H1 (cell line): ENCODE results near the gene TMEM106C. TPM values are rescaled to one million over a fixed set of nuclear protein-coding genes. Genes with fewer than 3 reads are reported as not detected.

Experiments
- CTCF ChIA-PET: fragments of 300-600 bp; sonication (Branson Sonifier 250); formaldehyde crosslinking; loops from one replicate; lab custom pipeline; 2021; ENCODE audit not compliant: partially characterized antibody; lab: Charles Lee
- POLR2A ChIA-PET: fragments of 300-600 bp; sonication (Branson Sonifier 250); formaldehyde crosslinking; loops from one replicate; lab custom pipeline; 2021; ENCODE audit warnings: inconsistent platforms; ENCODE audit not compliant: partially characterized antibody; lab: Charles Lee
- DNase-seq, 2 experiments: peaks; one replicate each; pipeline versions ENCODE4 v3.0.0 to v3.0.0-alpha.2; 2010 to 2022; ENCODE audit warnings: low spot score in 2 of 2, low read depth in 1 of 2, mixed read lengths in 1 of 2
- FAIRE-seq: peaks from 2 replicates; lab custom pipeline; 2011; peaks lifted over from hg19 to GRCh38; lab: Jason Lieb, UNC
- H2AFZ ChIP-seq: 2 replicates; pipeline ENCODE4 v1.8.1; 2012; ENCODE audit warnings: low read length, inconsistent platforms
- H2AK5ac ChIP-seq: 2 replicates; pipeline ENCODE4 v1.6.1; 2013; ENCODE audit warnings: low read depth, low read length
- H2BK120ac ChIP-seq: replicated peaks from 2 replicates; pipeline ENCODE3; 2013; ENCODE audit warnings: low read depth, low read length, inconsistent platforms
- H2BK12ac ChIP-seq: 2 replicates; pipeline ENCODE4 v1.6.1; 2013; ENCODE audit warnings: low read depth, low read length
- H2BK15ac ChIP-seq: 2 replicates; pipeline ENCODE4 v1.6.1; 2013; ENCODE audit warnings: low read length
- H2BK20ac ChIP-seq: 2 replicates; pipeline ENCODE4 v1.6.1; 2013; ENCODE audit warnings: low read length
- H2BK5ac ChIP-seq: 2 replicates; pipeline ENCODE4 v1.6.1; 2013; ENCODE audit warnings: low read depth, low read length
- H3K14ac ChIP-seq: 2 replicates; pipeline ENCODE4 v1.6.1; 2013; ENCODE audit warnings: inconsistent platforms; ENCODE audit not compliant: insufficient read length
- H3K18ac ChIP-seq: 2 replicates; pipeline ENCODE4 v1.6.1; 2013; ENCODE audit warnings: low read length; ENCODE audit errors: extremely low read depth
- H3K23ac ChIP-seq: 2 replicates; pipeline ENCODE4 v1.6.1; 2013; ENCODE audit warnings: inconsistent platforms; ENCODE audit not compliant: insufficient read length
- H3K23me2 ChIP-seq: 2 replicates; pipeline ENCODE4 v1.6.1; 2013; ENCODE audit warnings: low read depth, low read length
- H3K27ac ChIP-seq: 2 replicates; pipeline ENCODE4 v1.6.1; 2011; ENCODE audit warnings: low read depth, low read length, inconsistent platforms
- H3K27me3 ChIP-seq, 4 experiments: replicated peaks in 1 of 4; 1 replicate in 1 of 4; 2 replicates in 3 of 4; pipeline versions ENCODE4 v1.6.1 to v1.8.1; 2011 to 2013; ENCODE audit warnings: low read length in 3 of 4, mild to moderate bottlenecking in 3 of 4, inconsistent platforms in 2 of 4, mixed read lengths in 2 of 4, moderate library complexity in 1 of 4; ENCODE audit not compliant: control insufficient read depth in 3 of 4, insufficient read depth in 3 of 4; ENCODE audit errors: extremely low read depth in 1 of 4
- H3K36me3 ChIP-seq, 4 experiments: 2 replicates each; pipeline versions ENCODE4 v1.6.1 to v1.8.1; 2011 to 2013; ENCODE audit warnings: mild to moderate bottlenecking in 4 of 4, low read length in 3 of 4, moderate library complexity in 2 of 4, control low read depth in 1 of 4, inconsistent platforms in 1 of 4; ENCODE audit not compliant: insufficient read depth in 4 of 4, control insufficient read depth in 2 of 4
- H3K4ac ChIP-seq: replicated peaks from 2 replicates; pipeline ENCODE3; 2013; ENCODE audit warnings: low read length, low read depth, mixed read lengths, inconsistent platforms; ENCODE audit not compliant: insufficient read length
- H3K4me1 ChIP-seq, 4 experiments: replicated peaks in 1 of 4; 1 replicate in 1 of 4; 2 replicates in 3 of 4; pipeline versions ENCODE4 v1.6.1 to v1.8.1; 2011 to 2013; ENCODE audit warnings: low read length in 3 of 4, inconsistent platforms in 2 of 4, mixed read lengths in 1 of 4; ENCODE audit not compliant: insufficient read depth in 4 of 4, control insufficient read depth in 3 of 4
- H3K4me2 ChIP-seq, 2 experiments: 2 replicates each; pipeline versions ENCODE4 v1.6.1 to v1.8.1; 2011 to 2013; ENCODE audit warnings: low read depth in 2 of 2, low read length in 2 of 2, control low read depth in 1 of 2, inconsistent platforms in 1 of 2, mild to moderate bottlenecking in 1 of 2; ENCODE audit not compliant: insufficient read depth in 1 of 2
- H3K4me3 ChIP-seq, 4 experiments: fragments of 200-600, 300-600 bp in 1 of 4; sonication (generic), shearing (Covaris generic), sonication (Bioruptor Twin) in 1 of 4; 2 replicates each; pipeline versions ENCODE4 v1.5.1 to v1.8.1; 2011 to 2016; ENCODE audit warnings: low read length in 4 of 4, low read depth in 3 of 4, control low read depth in 2 of 4, inconsistent platforms in 2 of 4, mild to moderate bottlenecking in 2 of 4, mixed read lengths in 1 of 4, moderate library complexity in 1 of 4; ENCODE audit not compliant: insufficient read depth in 2 of 4; ENCODE audit errors: extremely low read depth in 1 of 4
- H3K56ac ChIP-seq: replicated peaks from 2 replicates; pipeline ENCODE3; 2013; ENCODE audit warnings: low read depth, mild to moderate bottlenecking, mixed read lengths, low read length, inconsistent platforms; ENCODE audit not compliant: insufficient read length
- H3K79me1 ChIP-seq: 2 replicates; pipeline ENCODE4 v1.6.1; 2013; ENCODE audit warnings: low read depth, low read length, control low read depth
- H3K79me2 ChIP-seq, 2 experiments: 2 replicates each; pipeline versions ENCODE4 v1.6.1 to v1.8.1; 2012 to 2013; ENCODE audit warnings: low read length in 2 of 2, mild to moderate bottlenecking in 2 of 2, inconsistent platforms in 1 of 2; ENCODE audit not compliant: insufficient read depth in 2 of 2, control insufficient read depth in 1 of 2
- H3K9ac ChIP-seq, 4 experiments: replicated peaks in 1 of 4; 1 replicate in 1 of 4; 2 replicates in 3 of 4; pipeline versions ENCODE4 v1.6.1 to v1.8.1; 2011 to 2013; ENCODE audit warnings: low read depth in 3 of 4, low read length in 3 of 4, control low read depth in 2 of 4, mild to moderate bottlenecking in 2 of 4, moderate library complexity in 2 of 4, inconsistent platforms in 1 of 4; ENCODE audit errors: extremely low read depth in 1 of 4
- H3K9me3 ChIP-seq, 2 experiments: 2 replicates each; pipeline versions ENCODE4 v1.6.1 to v1.8.1; 2012 to 2013; ENCODE audit warnings: mild to moderate bottlenecking in 2 of 2, moderate library complexity in 2 of 2, control low read depth in 1 of 2, inconsistent platforms in 1 of 2, low read depth in 1 of 2, low read length in 1 of 2, mixed read lengths in 1 of 2; ENCODE audit not compliant: insufficient read depth in 2 of 2
- H4K20me1 ChIP-seq, 2 experiments: replicated peaks in 1 of 2; 2 replicates each; pipeline versions ENCODE3 to v1.8.1; 2011 to 2013; ENCODE audit warnings: inconsistent platforms in 2 of 2, low read length in 2 of 2, mild to moderate bottlenecking in 1 of 2; ENCODE audit not compliant: insufficient read depth in 2 of 2, control insufficient read depth in 1 of 2
- H4K5ac ChIP-seq: 2 replicates; pipeline ENCODE4 v1.6.1; 2013; ENCODE audit warnings: low read length, low read depth, mixed read lengths, inconsistent platforms; ENCODE audit not compliant: insufficient read length
- H4K8ac ChIP-seq: 2 replicates; pipeline ENCODE4 v1.8.0; 2013; ENCODE audit warnings: mild to moderate bottlenecking, moderate library complexity, low read length, inconsistent platforms; ENCODE audit not compliant: insufficient read depth; ENCODE audit errors: extremely low read depth
- H4K91ac ChIP-seq: replicated peaks from 2 replicates; pipeline ENCODE3; 2013; ENCODE audit warnings: low read length, mixed read lengths, inconsistent platforms; ENCODE audit not compliant: insufficient read length
- ASH2L ChIP-seq: fragments of 200-600, 300-600 bp; sonication (generic); IDR thresholded peaks from one replicate; pipeline ENCODE4 v1.7.1; 2017; ENCODE audit warnings: low read length
- BCL11A ChIP-seq, 2 experiments: IDR thresholded peaks; one replicate each; pipeline ENCODE4 v1.6.1; 2011; ENCODE audit warnings: low read depth in 2 of 2, low read length in 2 of 2, mild to moderate bottlenecking in 2 of 2
- CHD1 ChIP-seq: IDR thresholded peaks from 2 replicates; pipeline ENCODE4 v1.6.1; 2012; ENCODE audit warnings: low read depth, low read length, improper control_type of control experiment
- EZH2 ChIP-seq: fragments of 200-600 bp; sonication (generic); IDR thresholded peaks from 2 replicates; pipeline ENCODE4 v1.7.1; 2012; ENCODE audit warnings: low read depth, mild to moderate bottlenecking, moderate library complexity, low read length, inconsistent platforms; ENCODE audit not compliant: severe bottlenecking
- GABPA ChIP-seq: IDR thresholded peaks from 2 replicates; pipeline ENCODE4 v1.6.1; 2011; ENCODE audit warnings: mild to moderate bottlenecking, low read length, moderate library complexity, borderline replicate concordance; ENCODE audit not compliant: insufficient read depth
- HDAC6 ChIP-seq: IDR thresholded peaks from one replicate; pipeline ENCODE4 v1.7.1; 2012; ENCODE audit warnings: low read depth, mild to moderate bottlenecking, inconsistent platforms, low read length, moderate library complexity
- JUND ChIP-seq: IDR thresholded peaks from 2 replicates; pipeline ENCODE4 v1.6.1; 2011; ENCODE audit warnings: mild to moderate bottlenecking, improper control_type of control experiment, low read length
- KDM1A ChIP-seq: fragments of 200-600, 300-600 bp; sonication (generic); IDR thresholded peaks from 2 replicates; pipeline ENCODE4 v1.7.1; 2016; ENCODE audit warnings: mild to moderate bottlenecking, low read length, borderline replicate concordance
- RBBP5 ChIP-seq: IDR thresholded peaks from 2 replicates; pipeline ENCODE4 v1.7.1; 2012; ENCODE audit warnings: low read depth, mild to moderate bottlenecking, inconsistent platforms, low read length, moderate library complexity, borderline replicate concordance
- SIN3A ChIP-seq, 2 experiments: IDR thresholded peaks in 1 of 2; conservative IDR thresholded peaks in 1 of 2; 2 replicates each; pipeline ENCODE4 v1.6.1; 2011 to 2012; ENCODE audit warnings: low read length in 2 of 2, improper control_type of control experiment in 1 of 2, low read depth in 1 of 2, mild to moderate bottlenecking in 1 of 2
- SP2 ChIP-seq: IDR thresholded peaks from 2 replicates; pipeline ENCODE4 v1.6.1; 2012; ENCODE audit warnings: mild to moderate bottlenecking, low read length, inconsistent platforms
- SRF ChIP-seq: IDR thresholded peaks from 2 replicates; pipeline ENCODE4 v1.6.1; 2011; ENCODE audit warnings: mild to moderate bottlenecking, low read depth, low read length, moderate library complexity
- TAF1 ChIP-seq: IDR thresholded peaks from 2 replicates; pipeline ENCODE4 v1.6.1; 2011; ENCODE audit warnings: mild to moderate bottlenecking, low read depth, low read length
- TBP ChIP-seq: IDR thresholded peaks from 2 replicates; pipeline ENCODE4 v1.6.1; 2011; ENCODE audit warnings: low read depth, low read length, improper control_type of control experiment
- ZNF274 ChIP-seq: IDR thresholded peaks from 2 replicates; pipeline ENCODE4 v1.7.0; 2012; ENCODE audit warnings: low read length, borderline replicate concordance; ENCODE audit errors: extremely low read depth
- WGBS, 2 experiments: shearing (Covaris generic) in 1 of 2; methylation state at CpG; one replicate each; pipeline versions ENCODE4 v1.1.6 to v1.1.7; 2013 to 2015; ENCODE audit warnings: low lambda C conversion rate in 2 of 2, mixed read lengths in 2 of 2, inconsistent platforms in 1 of 2, low coverage in 1 of 2, missing lambda C conversion rate in 1 of 2; ENCODE audit not compliant: insufficient replicate concordance in 2 of 2, insufficient coverage in 1 of 2, insufficient read length in 1 of 2; ENCODE audit errors: extremely low coverage in 1 of 2, missing lambda C conversion rate in 1 of 2; 5-methylcytosine and 5-hydroxymethylcytosine counted together
- polyA plus RNA-seq, 7 experiments: library from polyadenylated mRNA; depleted of rRNA in 3 of 7; stranded (reverse) in 5 of 7; unstranded in 2 of 7; fragments of >200 nt in 5 of 7; fragments of 200-250 nt in 2 of 7; gene quantifications; 1 replicate in 5 of 7; 2 replicates in 1 of 7; 4 replicates in 1 of 7; pipeline versions ENCODE4 v1.2.1 to v1.2.3, GENCODE V29; 2011 to 2013; ENCODE audit warnings: missing spikeins in 2 of 7, mixed read lengths in 2 of 7
- total RNA-seq: library from RNA; stranded (reverse); fragmentation: NEBNext Ultra II Directional; extraction: Animal tissue kit (Norgen Biotek cat#: 25700); gene quantifications from 2 replicates; pipeline ENCODE4 v1.2.1, GENCODE V29; 2021

TMEM106C gene
- total and polyA plus RNA-seq, 2 of the 8 experiments (the other 6 are each of a cell fraction or from before 2014, with no cell fraction given) = 36.6 to 45.3 TPM

- CTCF ChIA-PET = interaction anchor here (0.7 to 2.6 kb wide), 10 partner anchors 8 to 122 kb away, joined by 3 to 9 read pairs (median 3); no protein-coding TSS in a partner anchor
- Histone ChIP-seq H4K20me1 (peaks cover 0 to 2% of the 10 kb centered on the region in 2 experiments), H3K27me3 (peaks cover 0 to 39% (median 18%) of the 10 kb centered on the region in 4 experiments; a peak in 6 of 7 replicates)
- TF ChIP-seq BCL11A (IDR thresholded peaks at IDR 0.05; ENCODE audit: low read depth in 2 of 2, low read length in 2 of 2) = no peak
- TF ChIP-seq JUND = no peak
- TF ChIP-seq TBP = no peak
- no peak for TF ChIP-seq SIN3A (conservative IDR thresholded peaks at IDR 0.05 in 1 of 2, IDR thresholded peaks at IDR 0.05 in 1 of 2; ENCODE audit: low read depth in 1 of 2, low read length in 2 of 2)
- no peak for TF ChIP-seq ASH2L
- TF ChIP-seq TAF1 = no peak
- no peak for TF ChIP-seq ZNF274
- no peak for TF ChIP-seq GABPA
- no peak for TF ChIP-seq EZH2
- no peak for TF ChIP-seq RBBP5
- no peak for TF ChIP-seq HDAC6
- no peak for TF ChIP-seq SP2
- TF ChIP-seq CHD1 = no peak
- no peak for TF ChIP-seq SRF
- TF ChIP-seq KDM1A = no peak
These were observed 29.4 kb downstream of the TMEM106C start for GRCh38 chr12:47992776-47993175.

More at GRCh38 chr12:47992776-47993175, 29.4 kb downstream of the TMEM106C start:
- no peaks in the 10 kb centered on the region for H3K79me1 ChIP-seq
- H3K27ac ChIP-seq = no peak overlapping the region
- no peaks in the 10 kb centered on the region; the same call in 1 of the 2 replicates for H3K23me2 ChIP-seq
- H4K91ac ChIP-seq = no peak overlapping the region
- no peak overlapping the region for H3K4ac ChIP-seq
- H2BK12ac ChIP-seq = no peak overlapping the region
- DNase-seq (no peak), FAIRE-seq (no peak)
- no peak overlapping the region for H3K14ac ChIP-seq
- POLR2A ChIA-PET = no interaction called here
- H3K23ac ChIP-seq = no peak overlapping the region
- no peaks in the 10 kb centered on the region for H3K36me3 ChIP-seq
- no peak overlapping the region for H2AK5ac ChIP-seq
- no peak overlapping the region for H2BK20ac ChIP-seq
- no peak overlapping the region for H3K4me3 ChIP-seq
- H2AFZ ChIP-seq = no peak overlapping the region
- no peak overlapping the region for H3K4me2 ChIP-seq
- peaks cover 0 to 7% (median 3%) of the 10 kb centered on the region in 4 experiments; a peak in 4 of 7 replicates for H3K4me1 ChIP-seq
- no peak overlapping the region for H2BK5ac ChIP-seq
- no peak overlapping the region for H3K56ac ChIP-seq
- no peak overlapping the region for H3K18ac ChIP-seq
- H3K9me3 ChIP-seq = no peaks in the 10 kb centered on the region
- H3K9ac ChIP-seq = no peak overlapping the region
- no peaks in the 10 kb centered on the region for H3K79me2 ChIP-seq
- H4K5ac ChIP-seq = no peak overlapping the region
- H4K8ac ChIP-seq = no peak overlapping the region
- 93% methylated on average over 10 of the region's 10 CpGs; no CpG with 5 or more reads in 1 of the 2 experiments for WGBS, 2 experiments
- H2BK120ac ChIP-seq = no peak overlapping the region
- H2BK15ac ChIP-seq = no peak overlapping the region
